Measurements from ENCODE around the gene LBHD1.
"Not testable (repeated sequence)": the region's sequence is repeated elsewhere in the genome, so short reads cannot be mapped to it uniquely, and the experiment has no call there.

LBHD1 gene

DNA sequence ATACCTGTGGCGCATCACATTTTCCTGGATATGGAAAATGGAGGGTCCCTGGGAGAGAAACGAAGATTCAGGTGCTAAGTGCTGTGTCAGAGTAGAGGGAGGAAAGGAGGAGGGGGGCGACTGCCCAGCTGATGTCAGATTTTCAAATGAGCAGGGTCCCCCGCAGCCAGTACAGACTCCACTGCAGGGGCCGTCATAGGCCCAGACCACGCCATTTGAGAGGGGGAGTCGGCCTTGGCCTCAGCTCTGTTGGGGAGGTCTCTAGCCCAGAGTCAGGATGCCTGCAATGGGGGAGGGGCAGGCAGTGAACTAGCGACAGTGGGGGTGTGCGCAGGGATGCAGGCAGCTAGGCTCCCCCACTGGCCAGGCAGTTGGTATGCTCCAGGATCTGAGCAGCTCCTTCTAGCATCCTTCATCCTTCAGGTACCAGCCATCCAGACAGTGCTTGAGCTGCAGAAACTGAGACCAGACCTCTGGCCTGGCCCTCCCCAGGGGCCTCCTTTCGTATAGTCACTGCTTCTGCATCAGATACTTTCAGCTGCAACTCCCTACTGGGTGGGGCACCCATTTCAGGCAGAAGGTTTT, 35.3 kb upstream of the LBHD1 start, which contains the start of the genes BSCL2 and GNG3:
Gene BSCL2, minus strand, starts transcription at position 148 of the 585 bp plus-strand sequence. CDS start 229 bp downstream, outside the sequence.
Gene GNG3, plus strand, starts transcription at position 400 of the 585 bp plus-strand sequence. CDS start 620 bp downstream, outside the sequence.
- Mint-ChIP-seq H3K27ac (peak within 1 kb of the TSS; percentile 95), H3K36me3 (peaks cover 3% of the 10 kb centered on the region), H3K9me3 (no peaks in the 10 kb centered on the region), H3K27me3 (no peaks in the 10 kb centered on the region), H3K4me3 (peak within 1 kb of the TSS; percentile 96), H3K4me1 (peaks cover 34% of the 10 kb centered on the region)
- no peak for ATAC-seq (ENCODE audit: low read depth)
- peak in 1 of 2 donors; percentile 27 for DNase-seq (ENCODE audit: low spot score in 2 of 2)

DNA sequence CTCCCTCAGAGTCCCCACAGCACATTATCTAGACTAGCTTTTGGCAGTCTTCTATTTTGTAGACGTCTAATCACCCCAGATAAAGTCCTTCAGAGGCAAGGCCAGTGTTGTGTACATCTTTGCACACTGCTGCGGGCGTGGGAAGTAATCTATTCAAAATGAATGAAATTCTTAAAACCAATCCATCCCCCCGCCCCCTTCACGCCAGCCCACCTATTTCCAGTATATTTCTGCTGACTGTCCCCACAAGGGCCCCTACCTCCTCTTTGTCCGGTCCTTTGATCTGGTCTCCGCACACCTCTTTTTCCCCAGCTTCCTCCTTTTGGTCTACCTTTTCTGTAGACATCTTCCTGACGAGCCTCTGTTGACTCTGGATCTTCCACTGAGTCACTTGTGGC, 34.8 kb upstream of the LBHD1 start:
- Mint-ChIP-seq H3K36me3 (no peaks in the 10 kb centered on the region), H3K4me1 (peaks cover 31% of the 10 kb centered on the region), H3K27ac (peak overlapping the region; percentile 95), H3K4me3 (peak overlapping the region; percentile 96), H3K27me3 (no peaks in the 10 kb centered on the region), H3K9me3 (no peaks in the 10 kb centered on the region)
- DNase-seq (ENCODE audit: low spot score in 2 of 2) = no peak
- ATAC-seq (ENCODE audit: low read depth) = no peak

DNA sequence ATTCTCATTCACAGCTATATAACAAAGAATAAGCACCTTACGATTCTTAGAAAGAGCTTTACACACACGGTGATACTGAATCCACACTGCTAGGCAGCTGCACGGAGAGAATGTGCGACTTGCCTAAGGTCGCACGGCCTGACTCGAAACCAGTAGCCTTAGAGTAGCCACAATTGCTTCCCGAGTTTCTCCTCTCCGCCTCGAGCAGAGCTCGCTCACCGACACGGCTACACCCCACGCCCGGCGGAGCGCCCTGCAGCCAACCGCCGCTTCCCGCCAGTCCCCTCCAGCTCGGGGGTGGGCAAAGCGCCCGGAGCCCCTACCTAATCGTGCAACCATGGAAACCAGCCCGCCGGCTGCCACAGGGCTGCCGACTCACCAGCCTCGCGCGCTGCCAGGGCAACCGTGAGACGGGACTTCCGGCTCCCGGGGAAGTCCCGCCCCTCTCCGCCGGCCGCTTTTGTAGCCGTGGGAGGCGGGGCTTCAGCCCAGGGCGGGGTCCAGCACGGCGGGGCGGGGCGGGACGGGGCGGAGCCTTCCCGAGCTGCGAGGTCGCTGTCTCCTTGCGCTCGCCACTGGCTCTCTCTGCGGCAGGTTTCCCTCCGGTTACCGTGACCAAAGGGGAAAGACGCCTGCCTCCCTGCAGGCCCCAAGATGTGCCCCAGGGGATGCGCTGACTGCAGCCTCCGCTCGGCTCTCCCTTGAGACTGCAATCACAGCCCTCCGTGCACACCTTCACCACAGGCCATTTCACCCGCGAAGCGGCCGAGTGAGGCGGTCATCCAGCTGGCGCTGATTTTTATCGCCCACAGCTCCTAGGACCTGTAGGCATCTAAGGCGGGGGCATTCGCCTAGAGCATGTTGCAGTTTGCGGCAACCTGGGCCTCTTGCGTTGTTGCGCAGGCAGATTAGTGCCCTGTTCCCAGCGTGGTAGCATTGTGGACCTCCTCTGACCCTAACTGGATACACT, 34.1 kb upstream of the LBHD1 start:
- Mint-ChIP-seq H3K27me3 (no peaks in the 10 kb centered on the region), H3K36me3 (no peaks in the 10 kb centered on the region), H3K4me1 (peaks cover 31% of the 10 kb centered on the region), H3K9me3 (no peaks in the 10 kb centered on the region), H3K27ac (peak overlapping the region; percentile 95), H3K4me3 (peak overlapping the region; percentile 96)
- DNase-seq (ENCODE audit: low spot score in 2 of 2) (peak; percentile 89 to 91), ATAC-seq (ENCODE audit: low read depth) (peak; percentile 70)

DNA sequence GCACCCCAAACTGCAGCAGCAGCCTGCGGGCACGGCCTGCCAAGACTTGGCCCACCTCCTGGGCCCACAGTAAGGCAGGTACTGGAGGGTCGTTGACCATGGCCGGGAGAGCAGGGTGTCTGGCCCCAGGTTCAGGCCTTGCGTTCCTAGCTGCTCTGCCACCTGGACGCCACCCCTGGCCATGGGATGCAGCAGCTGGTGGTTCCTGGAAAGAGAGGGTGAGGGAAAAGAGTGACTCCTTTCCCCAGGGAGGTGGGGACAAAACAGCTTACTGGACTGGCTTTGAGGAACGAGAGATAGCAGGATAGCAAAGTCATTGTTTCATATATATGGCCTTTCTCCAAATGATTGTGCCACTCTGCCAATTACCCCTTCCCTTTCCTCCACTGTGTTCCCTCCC, 33.3 kb upstream of the LBHD1 start:
- no peaks in the 10 kb centered on the region for H3K36me3 Mint-ChIP-seq
- H3K27me3 Mint-ChIP-seq = no peaks in the 10 kb centered on the region

DNA sequence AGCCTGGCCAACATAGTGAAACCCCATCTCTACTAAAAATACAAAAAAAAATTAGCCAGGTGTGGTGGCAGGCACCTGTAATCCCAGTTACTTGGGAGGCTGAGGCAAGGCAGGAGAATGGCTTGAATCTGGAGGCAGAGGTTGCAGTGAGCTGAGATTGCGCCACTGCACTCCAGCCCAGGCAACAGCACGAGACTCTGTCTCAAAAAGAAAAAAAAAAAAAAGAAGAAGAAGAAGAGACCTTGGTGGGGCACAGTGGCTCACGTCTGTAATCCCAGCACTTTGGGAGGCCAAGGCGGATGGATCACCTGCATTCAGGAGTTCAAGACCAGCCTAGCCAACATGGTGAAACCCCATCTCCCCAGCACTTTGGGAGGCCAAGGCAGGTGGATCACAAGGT, 31.9 kb upstream of the LBHD1 start:
- H3K36me3 Mint-ChIP-seq; H3K9me3 Mint-ChIP-seq; ATAC-seq (ENCODE audit: low read depth); H3K27me3 Mint-ChIP-seq; H3K4me3 Mint-ChIP-seq; H3K27ac Mint-ChIP-seq; DNase-seq (ENCODE audit: low spot score in 2 of 2): not testable (repeated sequence)
- peaks cover 30% of the 10 kb centered on the region for H3K4me1 Mint-ChIP-seq

More for the DNA sequence above, 33.3 kb upstream of the LBHD1 start:
- no peak for ATAC-seq (ENCODE audit: low read depth)
- H3K27ac Mint-ChIP-seq = peak overlapping the region; percentile 95
- H3K9me3 Mint-ChIP-seq = no peaks in the 10 kb centered on the region
- no peak for DNase-seq (ENCODE audit: low spot score in 2 of 2)
- peaks cover 31% of the 10 kb centered on the region for H3K4me1 Mint-ChIP-seq
- H3K4me3 Mint-ChIP-seq = peak overlapping the region; percentile 96

DNA sequence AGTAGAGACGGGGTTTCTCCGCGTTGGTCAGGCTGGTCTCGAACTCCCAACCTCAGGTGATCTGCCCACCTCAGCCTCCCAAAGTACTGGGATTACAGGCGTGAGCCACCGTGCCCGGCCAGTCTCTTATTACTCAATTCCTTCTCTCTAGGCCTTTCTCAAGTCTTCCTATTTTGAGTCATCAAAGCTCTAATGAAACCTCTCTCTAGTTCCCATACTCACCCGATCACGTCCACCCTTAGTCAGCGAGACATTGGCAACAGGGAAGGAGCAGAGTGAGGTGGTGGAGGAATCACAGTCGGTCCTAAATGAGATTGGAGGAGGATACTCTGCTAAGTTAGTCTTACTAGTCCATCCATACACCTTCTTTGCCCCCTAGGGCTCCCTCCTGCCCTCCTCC, 30.2 kb upstream of the LBHD1 start:
- Mint-ChIP-seq H3K4me3 (no peak overlapping the region), H3K36me3 (peaks cover 2% of the 10 kb centered on the region), H3K27ac (no peak overlapping the region), H3K4me1 (peaks cover 17% of the 10 kb centered on the region), H3K27me3 (no peaks in the 10 kb centered on the region), H3K9me3 (no peaks in the 10 kb centered on the region)
- ATAC-seq (ENCODE audit: low read depth) (no peak), DNase-seq (ENCODE audit: low spot score in 2 of 2) (no peak)

DNA sequence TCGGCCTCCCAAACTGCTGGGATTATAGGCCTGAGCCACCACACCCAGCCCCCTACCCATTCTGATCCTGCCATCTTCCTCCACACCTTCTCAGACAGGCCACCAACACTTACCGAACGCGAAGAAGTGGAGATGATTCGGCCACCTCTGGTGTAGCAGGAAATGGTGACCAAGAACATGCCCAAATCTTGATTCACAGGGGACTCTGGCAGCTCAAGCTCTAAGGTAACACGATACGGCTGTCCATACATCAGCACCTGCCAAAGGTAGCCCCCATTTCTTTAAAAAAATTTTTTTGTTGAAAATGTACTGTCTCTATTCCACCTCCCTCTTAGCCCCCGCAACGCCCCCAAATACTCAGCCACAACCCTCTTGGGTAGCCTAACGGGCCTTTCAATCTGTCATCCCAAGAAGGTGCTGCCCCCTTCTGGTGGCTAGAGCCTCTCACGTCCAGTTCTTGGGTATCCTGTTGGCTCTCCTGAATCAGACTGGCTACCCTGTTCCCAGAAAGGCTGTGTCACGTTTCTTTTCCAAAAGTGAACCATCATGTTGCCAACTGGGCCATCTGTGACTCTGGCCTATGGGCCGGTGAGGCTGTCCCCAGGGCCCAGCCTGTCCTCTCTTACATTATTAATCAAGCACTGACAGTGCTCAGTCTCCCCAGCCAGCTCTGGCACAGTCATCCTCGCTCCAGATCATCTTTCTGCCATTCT, 22.5 kb upstream of the LBHD1 start:
- no peaks in the 10 kb centered on the region for H3K27me3 Mint-ChIP-seq
- peaks cover 14% of the 10 kb centered on the region for H3K36me3 Mint-ChIP-seq
- no peaks in the 10 kb centered on the region for H3K9me3 Mint-ChIP-seq
- peak; percentile 71 to 79 for DNase-seq (ENCODE audit: low spot score in 2 of 2)
- ATAC-seq (ENCODE audit: low read depth) = peak; percentile 96
- peaks cover 8% of the 10 kb centered on the region for H3K4me1 Mint-ChIP-seq
- H3K27ac Mint-ChIP-seq = no peak overlapping the region
- H3K4me3 Mint-ChIP-seq = no peak overlapping the region

DNA sequence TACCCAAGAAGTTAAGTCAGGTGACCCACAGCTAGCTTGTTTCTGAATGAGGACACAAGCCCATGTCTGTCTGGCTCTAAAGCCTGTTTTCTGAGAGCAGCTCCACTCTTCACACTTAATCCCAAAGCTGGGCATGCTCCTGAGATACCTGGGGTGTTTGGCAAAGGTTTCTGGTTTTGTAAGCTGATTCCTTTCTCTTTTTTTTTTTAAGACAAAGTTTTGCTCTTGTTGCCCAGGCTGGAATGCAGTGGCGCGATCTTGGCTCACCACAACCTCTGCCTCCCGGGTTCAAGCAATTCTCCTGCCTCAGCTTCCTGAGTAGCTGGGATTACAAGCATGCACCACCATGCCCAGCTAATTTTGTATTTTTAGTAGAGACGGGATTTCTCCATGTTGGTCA, 21.6 kb upstream of the LBHD1 start:
- peaks cover 14% of the 10 kb centered on the region for H3K36me3 Mint-ChIP-seq
- H3K4me1 Mint-ChIP-seq; H3K27ac Mint-ChIP-seq; H3K27me3 Mint-ChIP-seq; DNase-seq (ENCODE audit: low spot score in 2 of 2); H3K9me3 Mint-ChIP-seq; H3K4me3 Mint-ChIP-seq; ATAC-seq (ENCODE audit: low read depth): not testable (repeated sequence)

DNA sequence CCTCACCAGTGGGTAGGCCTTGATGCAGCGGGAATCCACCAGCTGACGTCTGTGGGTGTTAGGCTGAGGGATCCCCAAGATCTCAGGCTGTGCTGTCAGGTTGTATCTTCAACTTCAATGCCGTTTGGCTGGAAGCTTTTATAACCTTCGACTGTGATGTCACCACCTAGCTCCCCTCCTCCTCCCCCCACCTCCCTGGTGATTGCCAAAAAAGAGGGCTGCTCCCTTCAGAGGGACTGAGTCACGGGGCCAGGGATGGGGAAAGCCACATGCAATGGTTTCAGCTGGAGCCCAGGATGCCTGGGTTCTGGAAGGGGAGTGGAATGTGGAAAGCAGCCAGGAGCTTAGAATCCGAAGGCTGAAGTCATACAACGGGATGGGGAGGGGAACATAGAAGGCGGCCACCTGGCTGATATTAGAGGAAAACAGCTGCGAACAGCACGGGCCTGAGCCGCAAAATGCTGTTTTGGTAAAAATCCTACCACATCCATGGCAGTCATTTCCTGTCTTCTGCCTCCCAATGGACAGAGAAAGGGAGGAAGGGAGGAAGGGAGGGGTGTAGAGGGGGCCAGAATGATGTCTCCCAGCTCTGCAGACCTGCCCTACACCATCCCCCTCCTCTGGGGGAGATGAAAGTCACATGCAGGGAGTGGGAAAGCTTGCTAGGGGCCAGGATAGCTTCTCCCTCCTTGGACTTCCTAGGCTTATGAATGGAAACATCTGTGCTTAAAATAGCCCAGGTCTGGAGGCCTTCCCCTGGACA, 17.5 kb upstream of the LBHD1 start, which contains the start of gene LRRN4CL:
Gene LRRN4CL, minus strand, starts transcription at position 110 of the 763 bp plus-strand sequence. CDS start 1,022 bp downstream, outside the sequence.
- H3K27ac Mint-ChIP-seq = no peak within 1 kb of the TSS
- ATAC-seq (ENCODE audit: low read depth) = no peak
- no peaks in the 10 kb centered on the region for H3K9me3 Mint-ChIP-seq
- peaks cover 1% of the 10 kb centered on the region for H3K4me1 Mint-ChIP-seq
- H3K4me3 Mint-ChIP-seq = no peak within 1 kb of the TSS
- H3K27me3 Mint-ChIP-seq = peaks cover 3% of the 10 kb centered on the region
- no peak for DNase-seq (ENCODE audit: low spot score in 2 of 2)
- peaks cover 11% of the 10 kb centered on the region for H3K36me3 Mint-ChIP-seq

DNA sequence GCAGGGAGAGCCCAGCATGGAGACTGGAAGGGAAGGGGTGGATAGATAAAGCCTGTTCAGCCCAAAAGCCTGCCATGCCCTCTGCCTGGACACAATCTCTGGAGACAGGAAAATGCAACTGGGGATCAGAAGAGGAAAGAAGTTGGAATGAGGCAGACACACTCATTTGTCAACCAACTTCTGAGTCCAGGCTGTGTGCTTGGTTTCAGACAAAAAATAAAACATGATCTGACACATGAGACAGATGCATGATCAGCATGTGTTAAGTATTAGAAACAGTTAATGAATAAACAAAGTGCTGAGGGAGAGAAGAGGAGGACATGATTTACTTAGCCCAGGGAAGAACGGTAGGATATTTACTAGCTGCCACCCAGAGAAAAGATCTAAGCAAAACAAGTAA, 16.4 kb upstream of the LBHD1 start:
- Mint-ChIP-seq H3K9me3 (no peaks in the 10 kb centered on the region), H3K27me3 (peaks cover 3% of the 10 kb centered on the region), H3K36me3 (peaks cover 11% of the 10 kb centered on the region), H3K27ac (no peak overlapping the region), H3K4me1 (no peaks in the 10 kb centered on the region), H3K4me3 (no peak overlapping the region)
- no peak for DNase-seq (ENCODE audit: low spot score in 2 of 2)
- no peak for ATAC-seq (ENCODE audit: low read depth)

DNA sequence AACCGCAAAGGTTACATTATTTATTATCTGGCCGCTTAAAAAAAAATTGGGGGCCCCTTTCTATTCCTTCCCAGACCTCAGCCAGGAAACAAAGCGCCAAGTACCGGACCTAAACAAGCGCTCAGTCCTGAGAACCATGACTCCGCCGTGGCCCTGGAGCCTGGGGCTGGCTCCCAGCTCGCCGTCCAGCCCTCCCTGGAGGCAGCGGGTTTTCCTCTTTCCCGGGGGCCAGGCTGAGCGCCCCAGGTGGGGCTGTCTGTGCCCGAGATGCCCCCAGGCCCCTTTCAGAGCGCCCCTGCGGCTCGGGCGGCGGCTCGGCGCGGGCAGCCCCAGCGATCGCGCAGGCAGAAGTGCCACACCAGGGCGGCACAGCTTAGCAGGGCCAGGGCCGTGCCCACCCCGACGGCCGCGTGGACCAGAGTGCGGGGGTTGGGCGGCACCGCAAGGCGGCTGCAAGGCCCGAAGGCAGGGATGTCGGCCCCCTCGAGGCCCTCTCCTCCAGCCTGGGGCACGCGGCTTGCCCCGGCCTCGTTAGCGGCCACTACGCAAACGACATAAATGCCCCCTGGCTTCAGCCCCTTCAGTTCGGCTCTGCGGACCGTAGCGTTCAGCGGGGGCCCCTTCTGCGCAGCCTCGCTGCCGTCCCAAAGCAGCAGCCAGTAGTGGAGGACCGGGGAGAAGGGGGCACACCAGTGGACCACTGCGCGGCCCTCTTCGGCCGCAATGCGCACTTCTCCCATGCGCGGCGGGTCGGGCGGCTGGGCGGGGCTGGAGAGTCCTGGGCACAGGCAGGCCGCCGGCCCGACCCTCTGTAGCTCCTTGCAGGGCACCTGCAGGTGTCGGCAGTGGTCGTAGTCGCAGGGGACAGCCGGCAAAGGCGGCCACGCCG, 15.7 kb upstream of the LBHD1 start:
- Mint-ChIP-seq H3K4me3 (no peak overlapping the region), H3K9me3 (no peaks in the 10 kb centered on the region), H3K27ac (no peak overlapping the region), H3K4me1 (no peaks in the 10 kb centered on the region), H3K27me3 (peaks cover 3% of the 10 kb centered on the region), H3K36me3 (peaks cover 8% of the 10 kb centered on the region)
- ATAC-seq (ENCODE audit: low read depth) = no peak
- no peak for DNase-seq (ENCODE audit: low spot score in 2 of 2)

DNA sequence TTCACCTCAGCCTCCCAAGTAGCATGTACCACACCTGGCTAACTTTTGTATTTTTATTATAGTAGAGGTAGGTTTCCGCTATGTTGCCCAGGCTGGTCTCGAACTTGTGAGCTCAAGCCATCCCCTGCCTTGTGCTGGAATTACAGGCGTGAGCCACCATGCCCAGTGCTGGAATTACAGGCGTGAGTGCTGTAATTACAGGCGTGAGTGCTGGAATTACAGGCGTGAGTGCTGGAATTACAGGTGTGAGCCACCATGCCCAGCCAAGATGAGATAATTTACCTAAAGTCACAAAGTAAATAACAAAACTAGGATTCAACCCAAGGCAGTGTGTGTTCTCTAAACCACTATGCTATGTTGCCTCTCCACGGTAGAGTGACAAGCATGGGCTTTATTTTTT, 10.5 kb upstream of the LBHD1 start:
- Mint-ChIP-seq H3K9me3 (no peaks in the 10 kb centered on the region), H3K36me3 (peaks cover 4% of the 10 kb centered on the region), H3K4me1 (peaks cover 16% of the 10 kb centered on the region), H3K27ac (no peak overlapping the region), H3K27me3 (no peaks in the 10 kb centered on the region), H3K4me3 (no peak overlapping the region)
- no peak for DNase-seq (ENCODE audit: low spot score in 2 of 2)
- no peak for ATAC-seq (ENCODE audit: low read depth)
